Right lobe of liver (tissue), 4 donors: Measurements from ENCODE around the gene REXO4.

Experiments used
- POLR2A ChIP-seq: fragments of 450-650 bp; IDR thresholded peaks from one replicate; pipeline ENCODE4 v1.6.1; 2017; ENCODE audit warnings: antibody characterized with exemption, mild to moderate bottlenecking
- TF ChIP-seq, protein P1 (sequence below), 4 donors: fragments of 200-600 bp in 3 of 4; fragments of 450-650 bp in 1 of 4; IDR thresholded peaks; one replicate each; pipeline versions ENCODE4 v1.5.1 to v1.8.0; 2016 to 2022; ENCODE audit warnings: antibody characterized with exemption in 4 of 4, mild to moderate bottlenecking in 2 of 4
- donor health status: DM: no; HTN: no; CAD: no.
- donor health status: DM: no; HTN: no; CAD: no.
- donor health status: DM: no; HTN: yes; CAD: no.

DNA sequence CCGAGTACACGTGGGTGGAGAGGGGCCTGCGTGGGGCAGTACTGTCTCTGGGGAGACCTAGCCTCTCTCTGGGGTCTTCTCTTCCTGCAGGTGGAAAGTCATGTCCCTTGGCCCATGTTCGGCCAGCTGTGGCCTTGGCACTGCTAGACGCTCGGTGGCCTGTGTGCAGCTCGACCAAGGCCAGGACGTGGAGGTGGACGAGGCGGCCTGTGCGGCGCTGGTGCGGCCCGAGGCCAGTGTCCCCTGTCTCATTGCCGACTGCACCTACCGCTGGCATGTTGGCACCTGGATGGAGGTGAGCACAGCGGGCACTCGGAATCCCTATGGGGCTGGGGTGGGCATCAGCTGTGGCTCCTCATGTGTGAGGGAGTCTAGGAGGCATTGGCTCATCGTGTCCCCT lies 36.5 kb upstream of the REXO4 start:
- TF ChIP-seq, protein P1, sequence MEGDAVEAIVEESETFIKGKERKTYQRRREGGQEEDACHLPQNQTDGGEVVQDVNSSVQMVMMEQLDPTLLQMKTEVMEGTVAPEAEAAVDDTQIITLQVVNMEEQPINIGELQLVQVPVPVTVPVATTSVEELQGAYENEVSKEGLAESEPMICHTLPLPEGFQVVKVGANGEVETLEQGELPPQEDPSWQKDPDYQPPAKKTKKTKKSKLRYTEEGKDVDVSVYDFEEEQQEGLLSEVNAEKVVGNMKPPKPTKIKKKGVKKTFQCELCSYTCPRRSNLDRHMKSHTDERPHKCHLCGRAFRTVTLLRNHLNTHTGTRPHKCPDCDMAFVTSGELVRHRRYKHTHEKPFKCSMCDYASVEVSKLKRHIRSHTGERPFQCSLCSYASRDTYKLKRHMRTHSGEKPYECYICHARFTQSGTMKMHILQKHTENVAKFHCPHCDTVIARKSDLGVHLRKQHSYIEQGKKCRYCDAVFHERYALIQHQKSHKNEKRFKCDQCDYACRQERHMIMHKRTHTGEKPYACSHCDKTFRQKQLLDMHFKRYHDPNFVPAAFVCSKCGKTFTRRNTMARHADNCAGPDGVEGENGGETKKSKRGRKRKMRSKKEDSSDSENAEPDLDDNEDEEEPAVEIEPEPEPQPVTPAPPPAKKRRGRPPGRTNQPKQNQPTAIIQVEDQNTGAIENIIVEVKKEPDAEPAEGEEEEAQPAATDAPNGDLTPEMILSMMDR (IDR thresholded peaks at IDR 0.05): no peak
- no peak for TF ChIP-seq POLR2A
